Stimulated activated CD8-positive, alpha-beta memory T cell treated with anti-CD3 and anti-CD28 coated beads, Interleukin-7, amount 100 ng/mL, for 48 hours (primary cell): ENCODE measurements around the gene RYR1.
"Not testable (repeated sequence)": the region's sequence is repeated elsewhere in the genome, so short reads cannot be mapped to it uniquely, and the experiment has no call there.

Source experiments
- DNase-seq, 2 donors: peaks; one replicate each; pipeline ENCODE4 v3.0.0-alpha.2; 2020; ENCODE audit warnings: low read depth in 1 of 2; ENCODE audit errors: extremely low read depth in 1 of 2

The RYR1 gene

DNA sequence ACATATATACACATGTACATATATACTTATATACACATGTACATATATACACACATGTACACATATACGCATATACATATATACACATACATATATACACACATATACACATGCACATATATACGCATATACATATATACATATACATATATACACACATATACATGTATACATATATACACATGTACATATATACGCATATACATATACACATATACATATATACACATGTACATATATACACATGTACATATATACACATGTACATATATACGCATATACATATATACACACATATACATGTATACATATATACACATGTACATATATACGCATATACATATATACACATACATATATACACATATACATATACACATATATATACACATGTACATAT lies 169.4 kb downstream of the RYR1 start:
- not testable (repeated sequence) for DNase-seq

GRCh38 chr19:38606131-38606530 lies 172.6 kb downstream of the RYR1 start:
- no peak for DNase-seq

- DNase-seq = no peak
Observed at GRCh38 chr19:38614289-38614688, 180.8 kb downstream of the RYR1 start.

GRCh38 chr19:38615007-38615581 lies 181.6 kb downstream of the RYR1 start:
- DNase-seq = no peak

DNA sequence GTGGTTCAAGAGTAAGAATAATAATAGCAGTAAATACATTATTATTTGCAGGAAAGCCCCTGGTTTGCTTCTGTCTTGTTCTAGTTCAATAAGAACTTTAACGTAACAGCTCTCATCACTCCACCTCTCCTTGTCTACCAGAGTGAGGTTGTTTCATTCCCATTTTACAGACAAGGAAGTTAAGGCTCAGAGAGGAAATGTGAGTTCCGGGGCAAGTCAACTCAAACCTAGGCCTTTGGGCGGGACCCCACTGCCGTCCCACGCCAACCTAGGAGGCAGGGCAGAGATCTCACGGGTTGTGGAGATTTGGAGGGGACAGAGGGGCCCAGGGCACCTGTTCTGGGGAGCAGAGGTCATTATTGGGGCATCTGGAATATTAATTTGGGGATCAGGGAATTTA lies 182.8 kb downstream of the RYR1 start:
- DNase-seq = no peak

DNA sequence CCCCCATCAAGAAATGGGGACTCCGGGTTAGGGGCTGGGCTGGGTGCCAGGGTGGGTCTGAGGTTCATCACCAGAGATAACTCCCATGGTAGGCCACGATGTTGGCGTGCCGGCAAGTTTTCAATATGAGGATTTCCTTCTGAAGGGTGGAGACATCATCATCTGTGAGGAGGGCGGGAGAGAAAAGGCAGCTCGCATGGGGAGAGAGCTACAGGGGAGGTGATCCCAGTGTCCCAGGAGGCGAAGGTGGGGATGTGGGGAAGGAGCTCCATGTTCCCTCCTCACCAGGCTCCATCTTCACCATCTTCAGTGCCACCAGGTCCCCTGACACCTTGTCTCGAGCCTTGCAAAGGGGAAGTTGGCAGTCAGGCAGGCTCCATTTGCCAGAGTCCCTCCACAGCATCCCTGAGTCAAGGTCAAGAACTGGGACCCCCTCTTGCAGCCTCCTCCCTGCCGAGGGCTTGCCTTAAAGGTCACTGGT lies 183.8 kb downstream of the RYR1 start:
- DNase-seq = no peak

DNA sequence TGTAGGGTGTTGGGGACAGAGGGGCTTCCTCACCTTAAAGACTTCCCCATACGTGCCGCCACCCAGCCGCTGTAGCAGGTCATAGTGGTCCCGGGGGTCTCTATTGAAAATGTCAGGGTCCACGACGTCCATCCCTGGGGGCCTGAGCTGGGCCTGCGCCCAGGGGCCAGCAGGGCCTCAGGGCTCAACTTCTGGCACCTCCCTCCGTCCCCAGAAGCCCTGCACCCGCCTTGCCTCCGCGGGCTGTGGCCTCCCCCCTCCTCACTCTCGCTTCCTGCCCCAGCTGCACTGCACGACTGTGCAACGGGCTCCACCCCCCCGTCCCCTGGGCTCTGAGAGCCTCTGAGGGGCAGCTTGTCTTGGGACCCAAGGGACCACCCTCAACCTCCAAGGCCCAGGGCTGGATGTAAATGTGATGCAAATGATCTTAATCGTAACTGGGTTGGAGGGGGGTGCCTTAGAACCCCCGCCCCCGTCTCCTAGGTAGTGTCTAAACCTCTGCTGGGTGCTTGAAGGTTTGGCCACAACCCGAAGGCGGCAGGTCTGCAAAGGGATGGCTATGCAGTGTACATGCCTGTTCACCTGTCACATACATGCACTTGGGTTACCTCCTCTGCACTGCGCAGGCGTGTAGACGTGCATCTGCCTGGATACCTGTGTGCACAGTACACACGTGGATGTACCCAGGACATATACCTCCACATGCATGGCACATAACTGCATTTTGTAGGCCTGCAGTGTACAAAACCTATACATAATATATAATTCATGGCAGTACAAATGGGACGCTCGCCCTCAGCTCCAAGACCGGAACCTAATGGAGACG lies 184.5 kb downstream of the RYR1 start, which contains the start of gene MAP4K1:
TSS of gene MAP4K1 (minus strand) at position 190 of the 826 bp plus-strand sequence. CDS start at position 132, 58 bp downstream.
- peak; percentile 52 to 57 for DNase-seq

- peak; percentile 95 to 98 for DNase-seq
Observed at GRCh38 chr19:38618590-38619360, 185.3 kb downstream of the RYR1 start, which contains the start of gene EIF3K. TSS of gene EIF3K (plus strand) at chr19:38619188. CDS start at chr19:38619269, 81 bp downstream.

- DNase-seq = no peak
Observed at GRCh38 chr19:38619361-38620174, 186.1 kb downstream of the RYR1 start.

DNA sequence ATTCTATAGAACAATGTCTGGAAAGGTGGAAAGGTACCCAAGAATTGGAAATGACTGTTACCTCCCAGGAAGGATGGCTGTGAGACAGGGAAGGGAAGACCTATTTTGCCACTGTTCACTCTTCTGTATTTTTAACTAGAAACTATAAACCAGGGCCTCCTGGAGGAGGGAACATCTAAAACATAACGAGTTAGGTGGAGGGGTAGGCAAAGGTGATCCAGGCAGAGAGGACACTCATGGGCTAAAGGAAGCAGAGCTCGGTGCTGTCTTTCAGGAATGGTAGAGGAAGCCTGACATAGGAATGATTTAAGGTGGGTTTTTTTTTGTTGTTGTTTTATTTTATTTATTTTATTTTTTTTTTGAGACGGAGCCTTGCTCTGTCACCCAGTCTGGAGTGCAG lies 191.3 kb downstream of the RYR1 start:
- no peak for DNase-seq

DNA sequence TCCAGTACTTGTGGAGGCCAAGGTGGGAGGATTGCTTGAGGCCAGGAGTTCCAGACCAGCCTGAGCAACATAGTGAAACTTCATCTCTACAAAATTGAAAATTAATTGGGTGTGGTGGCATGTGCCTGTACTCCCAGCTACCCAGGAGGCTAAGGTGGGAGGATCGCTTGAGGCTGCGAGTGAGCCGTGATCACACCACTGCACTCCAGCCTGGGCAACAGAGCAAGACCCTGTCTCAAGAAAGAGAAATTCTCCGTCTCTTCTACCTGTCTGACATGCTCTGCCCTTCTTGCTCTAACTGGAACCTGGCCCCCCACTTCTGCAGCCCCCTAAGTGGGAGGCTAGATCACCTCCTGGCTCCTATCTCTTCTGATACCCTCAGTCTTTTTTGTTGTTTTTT lies 192.9 kb downstream of the RYR1 start:
- no peak for DNase-seq

DNA sequence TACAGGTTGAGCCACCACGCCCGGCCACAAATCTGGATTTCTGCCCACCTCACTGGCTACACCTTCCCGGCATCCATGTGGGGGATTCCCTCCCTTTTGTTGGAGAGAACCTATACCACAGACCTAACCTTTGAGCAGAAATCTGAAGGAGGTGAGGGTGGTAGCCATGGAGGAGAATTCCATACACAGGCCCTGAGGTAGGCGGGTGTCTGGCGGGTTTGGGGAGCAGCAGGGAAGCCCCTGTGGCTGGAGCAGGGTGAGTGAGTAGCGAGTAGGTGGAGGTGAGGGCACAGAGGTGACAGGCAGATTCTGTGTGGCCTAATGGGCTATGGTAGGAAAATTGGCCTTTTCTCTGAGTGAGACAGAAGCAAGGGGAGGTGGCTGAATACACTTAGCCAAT lies 196.1 kb downstream of the RYR1 start:
- DNase-seq = no peak

GRCh38 chr19:38631301-38631700 lies 197.8 kb downstream of the RYR1 start:
- not testable (repeated sequence) for DNase-seq

DNA sequence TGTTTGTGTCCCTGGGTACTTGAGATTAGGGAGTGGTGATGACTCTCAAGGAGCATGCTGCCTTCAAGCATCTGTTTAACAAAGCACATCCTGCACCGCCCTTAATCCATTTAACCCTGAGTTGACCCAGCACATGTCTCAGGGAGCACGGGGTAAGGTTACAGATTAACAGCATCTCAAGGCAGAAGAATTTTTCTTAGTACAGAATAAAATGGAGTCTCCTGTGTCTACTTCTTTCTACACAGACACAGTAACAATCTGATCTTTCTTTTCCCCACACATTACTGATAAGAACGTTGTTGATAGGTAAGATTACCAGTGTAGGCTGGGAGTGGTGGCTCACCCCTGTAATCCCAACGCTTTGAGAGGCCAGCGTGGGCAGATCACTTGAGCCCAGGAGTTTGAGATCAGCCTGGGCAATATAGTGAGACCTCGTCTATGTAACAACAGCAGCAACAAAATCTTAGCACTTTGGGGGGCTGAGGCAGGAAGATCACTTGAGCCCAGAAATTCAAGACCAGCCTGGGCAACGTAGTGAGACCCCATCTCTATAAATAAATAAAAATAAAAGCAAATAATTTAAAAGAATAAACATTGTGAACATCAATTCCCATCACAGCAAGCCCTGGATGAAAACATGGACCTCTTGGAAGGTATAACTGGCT lies 198.5 kb downstream of the RYR1 start:
- not testable (repeated sequence) for DNase-seq

- DNase-seq = no peak
Observed at GRCh38 chr19:38632476-38633213, 199.2 kb downstream of the RYR1 start.

DNA sequence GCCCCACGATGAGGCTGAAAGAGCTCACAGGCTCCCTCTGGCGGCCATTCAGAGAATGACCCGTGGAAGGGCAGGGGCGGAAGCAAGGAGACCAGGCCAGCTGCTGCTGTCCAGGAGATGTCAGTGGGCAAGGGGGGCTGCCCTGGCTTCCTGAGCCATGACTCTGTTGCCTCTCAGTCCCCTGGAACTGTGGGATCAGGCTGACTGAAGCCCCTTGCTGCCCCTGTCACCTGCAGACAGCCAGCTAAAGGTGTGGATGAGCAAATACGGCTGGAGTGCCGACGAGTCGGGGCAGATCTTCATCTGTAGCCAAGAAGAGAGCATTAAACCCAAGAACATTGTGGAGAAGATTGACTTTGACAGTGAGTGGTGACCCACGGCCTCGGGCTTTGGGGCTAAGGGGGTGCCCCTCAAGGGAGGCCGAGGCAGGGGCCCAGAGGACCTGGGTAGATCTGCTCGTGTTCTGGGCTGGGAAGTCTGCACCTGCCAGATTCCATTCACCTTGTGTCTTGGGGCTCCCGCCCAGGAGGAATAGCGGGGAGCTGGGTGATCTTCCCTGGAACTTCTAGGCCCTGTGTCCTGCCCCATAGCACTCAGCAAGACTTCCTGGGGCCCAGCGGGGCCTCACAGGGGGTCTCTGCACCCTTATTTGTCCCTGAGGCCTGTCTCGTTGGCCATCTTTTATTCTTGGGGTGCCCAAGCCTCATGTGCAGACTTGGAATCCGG lies 201.4 kb downstream of the RYR1 start:
- peak; percentile 32 to 43 for DNase-seq

GRCh38 chr19:38635483-38636399 lies 202.2 kb downstream of the RYR1 start:
- no peak for DNase-seq
